ENCODE measurements around the gene SH3BP2. TPM values are rescaled to one million over a fixed set of nuclear protein-coding genes. Genes with fewer than 3 reads are reported as not detected.
A peak's percentile ranks its signal among the peaks of the same experiment; 100 is the strongest.

Gene SH3BP2, protein sequence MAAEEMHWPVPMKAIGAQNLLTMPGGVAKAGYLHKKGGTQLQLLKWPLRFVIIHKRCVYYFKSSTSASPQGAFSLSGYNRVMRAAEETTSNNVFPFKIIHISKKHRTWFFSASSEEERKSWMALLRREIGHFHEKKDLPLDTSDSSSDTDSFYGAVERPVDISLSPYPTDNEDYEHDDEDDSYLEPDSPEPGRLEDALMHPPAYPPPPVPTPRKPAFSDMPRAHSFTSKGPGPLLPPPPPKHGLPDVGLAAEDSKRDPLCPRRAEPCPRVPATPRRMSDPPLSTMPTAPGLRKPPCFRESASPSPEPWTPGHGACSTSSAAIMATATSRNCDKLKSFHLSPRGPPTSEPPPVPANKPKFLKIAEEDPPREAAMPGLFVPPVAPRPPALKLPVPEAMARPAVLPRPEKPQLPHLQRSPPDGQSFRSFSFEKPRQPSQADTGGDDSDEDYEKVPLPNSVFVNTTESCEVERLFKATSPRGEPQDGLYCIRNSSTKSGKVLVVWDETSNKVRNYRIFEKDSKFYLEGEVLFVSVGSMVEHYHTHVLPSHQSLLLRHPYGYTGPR
- 102 TPM for total RNA-seq
- long read RNA-seq, transcript SH3BP2-204 (13 exons, 2,265 nt), result major isoform, 5 of 84 reads
- long read RNA-seq, partial matches to known transcripts, result 57 of 84 reads
- long read RNA-seq, other reads (novel, unspliced or antisense), result 22 of 84 reads

DNA sequence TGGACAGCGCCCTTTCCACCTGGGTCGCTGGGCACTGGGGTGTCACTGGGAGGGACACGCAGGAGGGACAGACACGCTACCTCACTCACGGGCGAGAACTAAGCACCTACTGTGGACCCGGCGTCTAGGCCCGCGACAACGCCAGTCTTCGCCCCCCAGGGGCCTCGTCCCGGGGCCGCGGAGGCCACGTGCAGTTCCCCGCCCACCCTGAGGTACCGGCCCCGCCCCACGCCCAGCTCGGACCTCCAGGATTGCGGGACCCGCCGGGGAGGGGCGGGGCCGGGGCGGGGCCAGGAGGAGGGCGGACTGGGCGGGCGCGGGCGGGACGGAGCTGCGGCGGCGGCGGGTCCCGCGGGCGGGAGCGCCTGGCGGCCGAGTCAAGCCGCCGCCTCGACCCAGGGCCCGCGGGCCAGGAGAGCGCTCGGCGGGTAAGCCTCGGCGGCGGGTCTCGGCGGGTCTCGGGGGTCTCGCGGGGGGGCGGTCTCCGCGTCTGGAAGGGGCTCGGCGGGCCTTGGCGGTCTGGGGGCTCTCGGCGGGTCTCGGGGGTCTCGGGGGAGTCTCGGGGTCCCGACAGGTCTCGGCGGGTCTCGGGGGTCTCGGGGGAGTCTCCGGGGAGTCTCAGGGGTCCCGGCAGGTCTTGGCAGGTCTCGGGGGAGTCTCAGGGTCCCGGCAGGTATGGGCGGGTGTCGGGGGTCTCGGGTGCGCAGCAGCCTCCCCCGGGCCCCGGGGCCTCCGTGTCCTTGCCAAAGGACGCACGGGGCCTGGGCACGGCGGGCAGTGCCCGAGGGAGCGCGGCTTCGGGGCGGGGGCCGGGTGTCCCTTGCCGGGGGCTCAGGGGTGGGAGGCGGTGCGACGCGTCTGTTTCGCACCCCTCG is at the start of gene SH3BP2:
Gene SH3BP2 (plus strand): TSS at position 375 of the 875 bp plus-strand sequence. CDS start 27,533 bp downstream, outside the sequence.
- intact Hi-C loops (cut with DNase I), result no loop called here
- no peaks in the 10 kb centered on the region for H3K9me3 ChIP-seq
- TF ChIP-seq, protein P1, sequence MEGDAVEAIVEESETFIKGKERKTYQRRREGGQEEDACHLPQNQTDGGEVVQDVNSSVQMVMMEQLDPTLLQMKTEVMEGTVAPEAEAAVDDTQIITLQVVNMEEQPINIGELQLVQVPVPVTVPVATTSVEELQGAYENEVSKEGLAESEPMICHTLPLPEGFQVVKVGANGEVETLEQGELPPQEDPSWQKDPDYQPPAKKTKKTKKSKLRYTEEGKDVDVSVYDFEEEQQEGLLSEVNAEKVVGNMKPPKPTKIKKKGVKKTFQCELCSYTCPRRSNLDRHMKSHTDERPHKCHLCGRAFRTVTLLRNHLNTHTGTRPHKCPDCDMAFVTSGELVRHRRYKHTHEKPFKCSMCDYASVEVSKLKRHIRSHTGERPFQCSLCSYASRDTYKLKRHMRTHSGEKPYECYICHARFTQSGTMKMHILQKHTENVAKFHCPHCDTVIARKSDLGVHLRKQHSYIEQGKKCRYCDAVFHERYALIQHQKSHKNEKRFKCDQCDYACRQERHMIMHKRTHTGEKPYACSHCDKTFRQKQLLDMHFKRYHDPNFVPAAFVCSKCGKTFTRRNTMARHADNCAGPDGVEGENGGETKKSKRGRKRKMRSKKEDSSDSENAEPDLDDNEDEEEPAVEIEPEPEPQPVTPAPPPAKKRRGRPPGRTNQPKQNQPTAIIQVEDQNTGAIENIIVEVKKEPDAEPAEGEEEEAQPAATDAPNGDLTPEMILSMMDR (IDR thresholded peaks at IDR 0.05), result no peak
- peaks cover 72% of the 10 kb centered on the region for H3K4me1 ChIP-seq
- DNase-seq, result peak; percentile 90
- peak within 1 kb of the TSS; percentile 87 for H3K27ac ChIP-seq
- ATAC-seq, result peak; percentile 79 to 84
- peak within 1 kb of the TSS; percentile 72 for H3K4me3 ChIP-seq
- no peaks in the 10 kb centered on the region for H3K27me3 ChIP-seq (ENCODE audit: low read depth)
- H3K36me3 ChIP-seq, result no peaks in the 10 kb centered on the region

DNA sequence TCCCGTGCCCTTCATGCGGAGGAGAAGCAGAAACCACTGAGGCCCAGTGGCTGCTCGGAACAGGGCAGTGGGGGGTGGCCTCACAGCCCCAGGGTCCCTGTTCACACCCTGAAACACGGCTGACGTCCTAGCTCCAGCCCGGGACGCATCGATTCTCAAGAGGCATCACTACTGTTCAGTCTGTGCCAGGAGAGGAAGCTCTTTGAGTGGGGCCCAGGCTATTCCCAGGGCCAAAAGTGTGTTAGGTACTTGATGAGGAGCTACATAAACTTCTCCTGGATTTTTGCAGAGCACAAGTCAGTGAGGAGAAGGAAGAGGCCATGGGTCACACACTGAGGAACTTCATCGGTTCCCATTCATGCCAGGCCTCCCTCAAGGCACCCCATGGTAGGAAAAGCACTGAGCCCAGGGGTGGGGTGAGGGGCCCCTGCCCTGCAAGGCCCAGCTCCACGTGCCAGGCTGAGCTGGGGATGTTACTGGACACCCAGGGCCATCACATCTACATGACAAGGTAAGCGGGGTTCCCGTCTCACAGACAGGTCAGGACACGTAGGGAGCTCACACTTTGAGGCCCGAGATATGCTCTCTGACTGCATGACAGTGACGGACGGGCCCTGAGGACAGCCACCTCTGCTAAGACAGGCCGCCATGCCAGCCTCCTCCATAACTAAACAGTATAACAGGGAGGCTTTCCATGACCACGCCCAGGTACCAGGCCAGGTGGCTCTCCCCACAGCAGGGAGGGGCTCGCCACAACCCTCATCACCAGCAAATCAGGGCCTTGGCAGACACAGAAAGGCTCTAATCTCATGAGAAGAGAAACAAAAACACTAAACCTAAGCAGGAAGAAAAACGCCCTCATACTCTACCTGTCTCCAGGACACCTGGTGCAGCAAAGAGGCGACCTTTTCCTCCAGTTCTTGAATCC is 49.1 kb upstream of the SH3BP2 start:
- intact Hi-C loops (cut with DNase I), result no loop called here
- peak; percentile 45 for DNase-seq
- peak in 1 of 2 donors; percentile 6 for ATAC-seq
- Histone ChIP-seq H3K4me3 (no peak overlapping the region), H3K36me3 (peaks cover 73% of the 10 kb centered on the region), H3K4me1 (peaks cover 17% of the 10 kb centered on the region), H3K9me3 (no peaks in the 10 kb centered on the region), H3K27me3 (ENCODE audit: low read depth) (no peaks in the 10 kb centered on the region), H3K27ac (no peak overlapping the region)
- TF ChIP-seq, protein P1 (IDR thresholded peaks at IDR 0.05), result no peak

DNA sequence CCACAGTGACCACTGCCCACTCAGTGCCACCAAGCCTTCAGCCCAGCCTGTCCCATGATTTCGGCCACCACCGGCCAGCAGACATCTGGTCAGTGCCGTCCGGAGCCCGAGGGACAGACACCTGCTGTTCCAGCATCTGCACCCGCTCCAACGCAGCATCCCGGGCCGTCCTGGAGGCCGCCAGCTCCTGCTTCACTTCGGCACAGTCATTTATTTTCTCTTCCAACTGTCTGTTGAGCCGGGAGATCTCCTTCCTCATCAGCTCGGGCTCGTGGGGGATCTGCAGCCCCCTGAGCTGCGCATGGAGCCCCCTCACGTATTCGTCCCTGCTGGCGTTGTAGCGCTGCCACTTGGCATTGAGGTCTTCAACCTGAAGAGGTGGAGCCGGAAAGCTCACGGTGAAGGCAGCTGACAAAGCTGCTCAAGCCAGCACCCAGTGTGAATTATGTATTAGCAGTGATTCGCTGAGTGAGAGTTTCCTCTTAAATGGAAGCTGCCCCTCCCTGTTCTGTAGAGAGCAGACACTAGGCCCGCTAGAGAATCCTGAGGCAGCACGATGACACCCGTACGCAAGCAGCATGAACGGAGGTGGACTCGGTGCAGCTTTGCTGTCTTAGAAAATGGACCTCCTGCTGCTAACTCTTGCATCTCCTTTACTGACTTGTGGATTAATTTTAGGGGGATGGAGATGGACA is 48.2 kb upstream of the SH3BP2 start:
- intact Hi-C loops (cut with DNase I), result no loop called here
- DNase-seq (peak; percentile 36), ATAC-seq (no peak)
- H3K27ac ChIP-seq, result no peak overlapping the region
- H3K4me1 ChIP-seq, result peaks cover 17% of the 10 kb centered on the region
- H3K36me3 ChIP-seq, result peaks cover 73% of the 10 kb centered on the region
- H3K27me3 ChIP-seq (ENCODE audit: low read depth), result no peaks in the 10 kb centered on the region
- no peak overlapping the region for H3K4me3 ChIP-seq
- TF ChIP-seq, protein P1 (IDR thresholded peaks at IDR 0.05), result no peak
- no peaks in the 10 kb centered on the region for H3K9me3 ChIP-seq

DNA sequence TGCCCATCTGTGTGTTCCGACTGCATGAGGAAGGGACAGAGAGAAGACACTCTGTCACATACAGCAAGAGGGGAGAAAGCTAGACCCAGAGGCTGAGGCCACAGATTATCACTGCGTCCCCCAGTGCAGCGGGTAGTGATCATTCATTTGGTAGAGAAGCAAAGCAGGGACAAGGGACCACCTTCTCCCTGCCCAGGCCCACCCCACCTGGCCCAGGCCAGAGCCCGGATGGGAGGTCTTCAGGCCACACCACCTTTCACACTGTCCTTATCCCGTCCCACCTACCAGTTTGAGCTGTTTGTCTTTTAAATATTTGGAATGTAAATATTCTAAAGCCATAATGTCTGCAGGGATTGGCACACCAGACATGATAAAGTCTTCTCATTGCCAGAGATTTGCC is 47.4 kb upstream of the SH3BP2 start:
- intact Hi-C loops (cut with DNase I), result no loop called here
- Histone ChIP-seq H3K36me3 (peaks cover 73% of the 10 kb centered on the region), H3K27me3 (ENCODE audit: low read depth) (no peaks in the 10 kb centered on the region), H3K4me1 (peaks cover 17% of the 10 kb centered on the region), H3K4me3 (no peak overlapping the region), H3K27ac (peak overlapping the region; percentile 31), H3K9me3 (no peaks in the 10 kb centered on the region)
- DNase-seq, result peak; percentile 3
- TF ChIP-seq, protein P1 (IDR thresholded peaks at IDR 0.05), result no peak
- no peak for ATAC-seq

Measured in lower lobe of right lung (tissue), 2 donors.